Vagina (tissue), 2 donors: Measurements from ENCODE around the gene CLEC10A.

Experiments
- POLR2AphosphoS5 ChIP-seq, 2 donors: sonication (generic); formaldehyde crosslinking; IDR thresholded peaks; one replicate each; pipeline ENCODE4 v1.9.0; 2017; ENCODE audit warnings: antibody characterized with exemption in 2 of 2, mild to moderate bottlenecking in 2 of 2, low read depth in 1 of 2; ENCODE audit not compliant: insufficient read depth in 1 of 2
- TF ChIP-seq, protein P1 (sequence below), 3 experiments: fragments of 450-650 bp in 2 of 3; fragments of 200-600 bp in 1 of 3; sonication (generic) in 1 of 3; IDR thresholded peaks; one replicate each; pipeline ENCODE4 v1.5.1; 2017 to 2019; ENCODE audit warnings: antibody characterized with exemption in 3 of 3, mild to moderate bottlenecking in 2 of 3, moderate library complexity in 2 of 3

DNA sequence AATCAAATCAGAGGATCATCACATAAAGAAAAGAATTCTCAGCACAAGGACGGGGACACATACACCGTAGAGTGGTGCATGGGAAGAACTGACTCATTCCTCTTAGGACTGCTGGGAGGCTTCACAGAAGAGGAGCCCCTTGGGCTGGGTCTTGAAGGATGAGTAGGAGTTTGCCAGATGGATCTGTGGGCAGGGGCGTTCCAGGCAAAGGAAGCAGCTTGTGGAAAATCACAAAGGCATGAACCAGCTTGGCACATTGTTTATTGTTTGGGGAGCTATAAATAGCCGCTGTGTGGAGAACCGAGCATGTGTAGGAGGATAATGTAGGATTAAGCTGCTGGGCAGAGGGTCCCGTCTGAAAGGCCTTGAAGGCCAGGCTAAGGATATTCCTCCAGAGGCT lies 31.1 kb downstream of the CLEC10A start:
- no peak for TF ChIP-seq POLR2AphosphoS5 (IDR thresholded peaks at IDR 0.05; ENCODE audit: insufficient read depth in 1 of 2, low read depth in 1 of 2)
- TF ChIP-seq, protein P1, sequence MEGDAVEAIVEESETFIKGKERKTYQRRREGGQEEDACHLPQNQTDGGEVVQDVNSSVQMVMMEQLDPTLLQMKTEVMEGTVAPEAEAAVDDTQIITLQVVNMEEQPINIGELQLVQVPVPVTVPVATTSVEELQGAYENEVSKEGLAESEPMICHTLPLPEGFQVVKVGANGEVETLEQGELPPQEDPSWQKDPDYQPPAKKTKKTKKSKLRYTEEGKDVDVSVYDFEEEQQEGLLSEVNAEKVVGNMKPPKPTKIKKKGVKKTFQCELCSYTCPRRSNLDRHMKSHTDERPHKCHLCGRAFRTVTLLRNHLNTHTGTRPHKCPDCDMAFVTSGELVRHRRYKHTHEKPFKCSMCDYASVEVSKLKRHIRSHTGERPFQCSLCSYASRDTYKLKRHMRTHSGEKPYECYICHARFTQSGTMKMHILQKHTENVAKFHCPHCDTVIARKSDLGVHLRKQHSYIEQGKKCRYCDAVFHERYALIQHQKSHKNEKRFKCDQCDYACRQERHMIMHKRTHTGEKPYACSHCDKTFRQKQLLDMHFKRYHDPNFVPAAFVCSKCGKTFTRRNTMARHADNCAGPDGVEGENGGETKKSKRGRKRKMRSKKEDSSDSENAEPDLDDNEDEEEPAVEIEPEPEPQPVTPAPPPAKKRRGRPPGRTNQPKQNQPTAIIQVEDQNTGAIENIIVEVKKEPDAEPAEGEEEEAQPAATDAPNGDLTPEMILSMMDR (IDR thresholded peaks at IDR 0.05), result no peak
